A549 treated with RU486 at 1 μM for 4 hours (cell line): ENCODE measurements around the gene CPT1C. TPM values are rescaled to one million over a fixed set of nuclear protein-coding genes. Genes with fewer than 3 reads are reported as not detected.

Source experiments
- total RNA-seq: library from RNA; stranded (reverse); fragments of 200-300 nt; extraction: Qiagen RNA extraction; gene quantifications from 5 replicates; pipeline ENCODE4 v1.2.3, GENCODE V29; 2022; ENCODE audit warnings: low read depth

The CPT1C gene
- total RNA-seq = 11.6 to 14.1 TPM (median 12.2 TPM) in 5 replicates

GRCh38 chr19:49690656-49691242, at the start of gene CPT1C:
CPT1C (plus strand) TSS chr19:49691116; CDS start chr19:49692253, 1,137 bp downstream.

GRCh38 chr19:49641688-49642491, 49.0 kb upstream of the CPT1C start, which contains the start of gene SCAF1:
SCAF1 (plus strand) TSS chr19:49642209; CDS start chr19:49645027, 2,818 bp downstream.

GRCh38 chr19:49665351-49666119, 25.4 kb upstream of the CPT1C start, which contains the start of the genes BCL2L12 and IRF3:
BCL2L12 (plus strand) TSS chr19:49665933; CDS start chr19:49666693, 760 bp downstream.
IRF3 (minus strand) TSS chr19:49665857; CDS start chr19:49664838, 1,019 bp downstream.

GRCh38 chr19:49677231-49677900, 13.6 kb upstream of the CPT1C start, which contains the start of gene PRMT1:
PRMT1 (plus strand) TSS chr19:49677271; CDS start chr19:49677281, 10 bp downstream.

GRCh38 chr19:49689133-49690078, 1.5 kb upstream of the CPT1C start, which contains the start of gene ADM5:
ADM5 (plus strand) TSS chr19:49689594; CDS start chr19:49689838, 244 bp downstream.

GRCh38 chr19:49763230-49763629, 72.3 kb downstream of the CPT1C start, which contains the start of gene TSKS:
TSKS (minus strand) TSS chr19:49763306; CDS start chr19:49763247, 59 bp downstream.

Other genes with a start within 250 kb of the CPT1C start
- 0.39 to 0.73 TPM (median 0.67 TPM) in 5 replicates for gene SLC17A7, start 249.6 kb upstream of the CPT1C start, total RNA-seq
- 88.4 to 93.8 TPM (median 92.6 TPM) in 5 replicates for gene PIH1D1, start 239.3 kb upstream of the CPT1C start, total RNA-seq
- 13.6 to 25.0 TPM (median 21.1 TPM) in 5 replicates for gene ALDH16A1, start 237.9 kb upstream of the CPT1C start, total RNA-seq
- 0.90 to 2.2 TPM (median 1.2 TPM) in 5 replicates for gene FLT3LG, start 216.9 kb upstream of the CPT1C start, total RNA-seq
- 3,849 to 4,394 TPM (median 4,225 TPM) in 5 replicates for gene RPL13A, start 203.5 kb upstream of the CPT1C start, total RNA-seq
- 3,786 to 4,498 TPM (median 3,975 TPM) in 5 replicates for gene RPS11, start 194.7 kb upstream of the CPT1C start, total RNA-seq
- 23.9 to 33.3 TPM (median 28.1 TPM) in 5 replicates for gene FCGRT, start 178.5 kb upstream of the CPT1C start, total RNA-seq
- gene RCN3, start 163.1 kb upstream of the CPT1C start, total RNA-seq = 0.78 to 2.8 TPM (median 2.0 TPM) in 5 replicates
- 80.5 to 105 TPM (median 102 TPM) in 5 replicates for gene NOSIP, start 110.6 kb upstream of the CPT1C start, total RNA-seq
- 0.66 to 1.5 TPM (median 1.0 TPM) in 5 replicates for gene PRRG2, start 109.8 kb upstream of the CPT1C start, total RNA-seq
- 24.2 to 35.2 TPM (median 31.5 TPM) in 5 replicates for gene PRR12, start 99.9 kb upstream of the CPT1C start, total RNA-seq
- 81.1 to 134 TPM (median 118 TPM) in 5 replicates for gene RRAS, start 51.0 kb upstream of the CPT1C start, total RNA-seq
- gene SCAF1, start 48.9 kb upstream of the CPT1C start, total RNA-seq = 42.4 to 73.9 TPM (median 68.0 TPM) in 5 replicates
- gene IRF3, start 25.3 kb upstream of the CPT1C start, total RNA-seq = 83.2 to 108 TPM (median 101 TPM) in 5 replicates
- gene BCL2L12, start 25.2 kb upstream of the CPT1C start, total RNA-seq = 51.6 to 75.3 TPM (median 73.0 TPM) in 5 replicates
- 407 to 437 TPM (median 431 TPM) in 5 replicates for gene PRMT1, start 13.8 kb upstream of the CPT1C start, total RNA-seq
- gene ADM5, start 1.5 kb upstream of the CPT1C start, total RNA-seq = 3.9 to 6.9 TPM (median 5.9 TPM) in 5 replicates
- not detected in 5 replicates for gene TSKS, start 72.2 kb downstream of the CPT1C start, total RNA-seq
- gene AP2A1, start 75.9 kb downstream of the CPT1C start, total RNA-seq = 40.1 to 57.4 TPM (median 50.9 TPM) in 5 replicates
- gene FUZ, start 122.2 kb downstream of the CPT1C start, total RNA-seq = 14.0 to 15.8 TPM (median 14.6 TPM) in 5 replicates
- 44.3 to 77.3 TPM (median 61.4 TPM) in 5 replicates for gene MED25, start 127.2 kb downstream of the CPT1C start, total RNA-seq
- gene PTOV1, start 160.0 kb downstream of the CPT1C start, total RNA-seq = 109 to 166 TPM (median 155 TPM) in 5 replicates
- 39.7 to 55.3 TPM (median 47.3 TPM) in 5 replicates for gene PNKP, start 176.5 kb downstream of the CPT1C start, total RNA-seq
- gene AKT1S1, start 186.2 kb downstream of the CPT1C start, total RNA-seq = 66.3 to 117 TPM (median 109 TPM) in 5 replicates
- 21.7 to 25.3 TPM (median 22.1 TPM) in 5 replicates for gene TBC1D17, start 186.6 kb downstream of the CPT1C start, total RNA-seq
- gene IL4I1, start 205.8 kb downstream of the CPT1C start, total RNA-seq = 0.59 to 1.8 TPM (median 0.79 TPM) in 5 replicates
- 45.7 to 62.6 TPM (median 55.7 TPM) in 5 replicates for gene ATF5, start 238.1 kb downstream of the CPT1C start, total RNA-seq
- 77.8 to 99.6 TPM (median 94.7 TPM) in 5 replicates for gene NUP62, start 238.4 kb downstream of the CPT1C start, total RNA-seq